Measurements from ENCODE around the gene ALCAM.
"Not testable (repeated sequence)": the region's sequence is repeated elsewhere in the genome, so short reads cannot be mapped to it uniquely, and the experiment has no call there.

Gene ALCAM

GRCh38 chr3:105392598-105392997, 25.9 kb downstream of the ALCAM start:
- DNase-seq: not testable (repeated sequence)

- no peak for DNase-seq
Measured at GRCh38 chr3:105394177-105394576, 27.5 kb downstream of the ALCAM start.

GRCh38 chr3:105397974-105398373, 31.3 kb downstream of the ALCAM start:
- peak in 1 of 2 experiments; percentile 69 for DNase-seq

- DNase-seq: no peak
Measured at GRCh38 chr3:105398437-105398836, 31.7 kb downstream of the ALCAM start.

- no peak for DNase-seq
Measured at GRCh38 chr3:105399062-105399461, 32.4 kb downstream of the ALCAM start.

GRCh38 chr3:105399611-105400010, 32.9 kb downstream of the ALCAM start:
- DNase-seq: no peak

GRCh38 chr3:105401254-105401653, 34.5 kb downstream of the ALCAM start:
- DNase-seq: no peak

- no peak for DNase-seq
Measured at GRCh38 chr3:105401691-105402149, 35.0 kb downstream of the ALCAM start.

- no peak for DNase-seq
Measured at GRCh38 chr3:105402287-105402801, 35.6 kb downstream of the ALCAM start.

- DNase-seq: not testable (repeated sequence)
Measured at GRCh38 chr3:105403034-105403433, 36.3 kb downstream of the ALCAM start.

- DNase-seq: no peak
Measured at GRCh38 chr3:105406268-105406667, 39.6 kb downstream of the ALCAM start.

GRCh38 chr3:105409364-105409763, 42.7 kb downstream of the ALCAM start:
- DNase-seq: no peak

- no peak for DNase-seq
Measured at GRCh38 chr3:105413343-105413887, 46.7 kb downstream of the ALCAM start.

- no peak for DNase-seq
Measured at GRCh38 chr3:105414841-105415240, 48.1 kb downstream of the ALCAM start.

GRCh38 chr3:105415951-105416350, 49.2 kb downstream of the ALCAM start:
- DNase-seq: peak in 1 of 2 experiments; percentile 8

GRCh38 chr3:105417525-105418289, 51.0 kb downstream of the ALCAM start:
- DNase-seq: no peak

GRCh38 chr3:105422645-105423044, 55.9 kb downstream of the ALCAM start:
- DNase-seq: no peak

GRCh38 chr3:105423397-105423796, 56.7 kb downstream of the ALCAM start:
- no peak for DNase-seq

GRCh38 chr3:105424412-105425152, 57.9 kb downstream of the ALCAM start:
- DNase-seq: no peak

GRCh38 chr3:105425153-105425502, 58.4 kb downstream of the ALCAM start:
- DNase-seq: no peak

- DNase-seq: no peak
Measured at GRCh38 chr3:105427332-105427731, 60.6 kb downstream of the ALCAM start.

GRCh38 chr3:105429034-105429762, 62.5 kb downstream of the ALCAM start:
- no peak for DNase-seq

- DNase-seq: no peak
Measured at GRCh38 chr3:105430455-105430854, 63.7 kb downstream of the ALCAM start.
